LoVo (cell line): Measurements from ENCODE around the gene SLC25A52.
"Not testable (repeated sequence)": the region's sequence is repeated elsewhere in the genome, so short reads cannot be mapped to it uniquely, and the experiment has no call there.

Experiments
- DNase-seq: peaks from one replicate; pipeline ENCODE4 v3.0.0-alpha.2; 2016; ENCODE audit warnings: low spot score

SLC25A52 gene, protein sequence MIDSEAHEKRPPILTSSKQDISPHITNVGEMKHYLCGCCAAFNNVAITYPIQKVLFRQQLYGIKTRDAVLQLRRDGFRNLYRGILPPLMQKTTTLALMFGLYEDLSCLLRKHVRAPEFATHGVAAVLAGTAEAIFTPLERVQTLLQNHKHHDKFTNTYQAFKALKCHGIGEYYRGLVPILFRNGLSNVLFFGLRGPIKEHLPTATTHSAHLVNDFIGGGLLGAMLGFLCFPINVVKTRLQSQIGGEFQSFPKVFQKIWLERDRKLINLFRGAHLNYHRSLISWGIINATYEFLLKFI

DNA sequence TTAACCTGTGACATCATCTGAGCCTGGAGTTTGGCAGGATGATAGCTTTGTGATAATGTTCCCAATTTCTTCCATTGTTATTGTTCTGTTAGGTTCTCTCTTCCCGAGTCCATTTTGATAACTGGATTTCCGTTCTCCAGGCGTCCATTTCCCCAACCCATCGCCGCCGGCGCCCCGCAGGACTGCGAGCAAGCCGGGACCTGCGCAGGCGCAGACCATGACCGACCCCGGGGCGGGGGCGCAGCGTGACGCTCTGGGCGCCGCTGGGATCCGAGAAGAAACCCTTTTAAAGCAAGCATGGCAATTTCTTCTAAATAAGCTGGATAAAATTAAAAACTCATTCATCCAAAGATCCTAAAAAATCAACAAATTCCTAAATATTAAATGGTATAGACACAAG lies at the start of gene SLC25A52:
TSS of gene SLC25A52 (minus strand) at position 186 of the 400 bp plus-strand sequence. CDS start 219 bp downstream, outside the sequence.
- DNase-seq = no peak

DNA sequence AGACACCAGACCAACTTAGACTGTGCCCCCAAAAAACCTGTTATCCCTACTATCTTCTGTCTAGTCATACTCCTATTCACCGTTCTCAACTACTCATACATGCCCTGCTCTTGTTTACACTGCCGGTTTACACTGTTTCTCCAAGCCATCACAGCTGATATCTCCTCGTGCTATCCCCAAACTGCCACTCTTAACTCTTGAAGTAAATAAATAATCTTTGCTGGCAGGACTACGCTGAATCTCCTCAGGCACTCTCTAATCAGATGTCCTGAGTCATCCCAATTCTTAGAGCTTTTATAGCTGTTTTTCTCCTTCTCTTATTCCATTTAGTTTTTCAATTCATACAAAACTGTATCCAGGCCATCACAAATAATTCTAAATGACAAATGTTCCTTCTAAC lies 48.4 kb upstream of the SLC25A52 start:
- not testable (repeated sequence) for DNase-seq

DNA sequence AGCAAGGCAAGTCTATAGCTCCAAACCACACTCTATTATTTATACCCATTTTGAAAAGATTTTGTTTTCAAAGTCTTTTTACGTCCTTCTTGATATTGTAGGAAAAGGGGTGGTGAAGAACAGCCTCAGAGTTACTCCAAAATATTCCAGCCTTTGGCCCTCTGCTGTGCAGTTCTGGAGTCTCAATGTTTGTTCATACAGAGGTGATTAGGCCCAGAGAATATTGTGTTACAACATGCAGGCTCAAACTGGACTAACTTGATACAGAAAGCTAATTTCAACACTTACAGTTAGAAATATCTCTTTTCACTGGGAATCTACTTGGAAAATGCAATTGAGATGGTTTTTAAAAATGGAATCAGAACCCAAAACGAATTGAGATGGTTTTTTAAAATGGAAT lies 40.4 kb upstream of the SLC25A52 start:
- no peak for DNase-seq

DNA sequence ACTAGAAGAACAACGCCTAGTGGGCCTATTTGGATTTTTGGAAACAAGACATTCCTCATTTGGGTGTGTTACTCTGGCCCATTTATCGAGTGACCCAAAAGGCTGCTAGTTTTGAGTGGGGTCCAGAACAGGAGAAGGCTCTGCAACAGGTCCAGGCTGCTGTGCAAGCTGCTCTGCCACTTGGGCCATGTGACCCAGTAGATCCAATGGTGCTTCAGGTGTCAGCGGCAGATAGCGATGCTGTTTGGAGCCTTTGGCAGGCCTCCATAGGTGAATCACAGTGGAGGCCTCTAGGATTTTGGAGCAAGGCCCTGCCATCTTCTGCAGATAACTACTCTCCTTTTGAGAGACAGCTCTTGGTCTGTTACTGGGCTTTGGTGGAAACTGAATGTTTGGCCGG lies 38.6 kb upstream of the SLC25A52 start:
- not testable (repeated sequence) for DNase-seq

DNA sequence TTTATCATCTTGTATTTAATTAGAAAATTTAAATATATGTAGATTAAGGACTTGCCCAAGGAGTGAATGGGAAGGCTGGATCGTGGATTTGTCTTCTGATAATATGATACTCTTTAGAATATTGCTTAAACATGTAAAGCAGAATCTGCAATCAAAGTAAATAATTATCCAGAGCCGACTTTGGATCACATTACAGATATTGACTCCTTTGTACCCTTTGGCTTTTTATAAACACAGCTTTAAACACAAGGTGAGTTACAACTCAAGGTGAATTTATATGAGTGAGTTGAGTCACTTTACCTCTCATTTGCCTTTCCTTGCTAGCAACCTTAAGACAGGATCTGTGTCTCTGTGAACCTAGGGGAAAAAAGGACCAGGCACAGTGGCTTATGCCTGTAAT lies 37.7 kb upstream of the SLC25A52 start:
- DNase-seq = no peak

DNA sequence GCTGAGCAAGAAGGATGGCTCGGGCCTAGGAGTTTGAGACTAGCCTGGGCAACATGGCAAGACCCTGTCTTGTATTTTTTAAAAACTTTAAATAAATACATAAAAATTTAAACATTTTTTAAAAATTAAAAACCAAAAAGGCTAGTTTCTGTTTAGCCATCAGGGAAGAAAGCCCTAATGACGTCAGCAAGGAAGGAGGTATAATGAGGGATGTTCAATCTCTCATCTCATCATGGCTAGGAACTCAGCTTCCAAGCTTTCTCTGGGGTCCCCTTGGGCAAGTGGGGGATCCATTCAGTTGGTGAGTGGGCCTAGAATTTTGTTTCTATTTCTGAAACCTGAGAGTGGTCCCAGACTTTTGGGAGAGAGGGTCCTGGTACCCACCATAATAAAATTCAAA lies 35.1 kb upstream of the SLC25A52 start:
- DNase-seq = no peak

DNA sequence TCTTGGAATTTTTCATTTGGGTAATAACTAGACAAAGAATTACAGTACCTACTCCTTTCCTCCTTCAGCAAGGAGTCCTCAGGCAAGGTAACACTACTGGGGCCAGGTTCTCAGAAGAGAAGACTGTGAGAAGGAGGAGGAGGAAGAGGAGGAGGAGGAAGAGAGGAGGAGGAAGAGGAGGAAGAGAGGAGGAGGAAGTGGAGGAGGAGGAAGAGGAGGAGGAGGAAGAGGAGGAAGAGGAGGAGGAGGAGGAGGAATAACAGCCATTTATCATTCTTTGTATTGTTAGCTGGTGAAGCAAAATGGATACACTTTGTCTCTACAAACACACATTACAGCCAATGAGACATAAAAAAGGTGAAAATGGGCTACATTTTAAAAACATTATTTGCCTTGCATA lies 32.9 kb upstream of the SLC25A52 start:
- no peak for DNase-seq

DNA sequence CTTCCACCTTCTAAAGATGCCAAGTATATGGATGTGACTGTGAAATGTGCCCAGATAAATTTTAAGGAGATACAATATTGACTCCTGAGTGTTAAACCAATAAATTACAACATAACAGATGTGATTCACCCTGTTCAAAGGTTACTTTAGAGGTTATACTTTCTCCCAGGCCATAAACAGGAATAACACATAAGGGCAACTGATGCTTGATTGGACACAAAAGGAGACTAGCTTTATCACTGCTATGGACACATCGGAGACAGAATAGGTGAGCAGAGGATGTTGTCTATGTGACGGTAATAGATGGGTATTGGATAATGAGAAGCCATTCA lies 31.9 kb upstream of the SLC25A52 start:
- no peak for DNase-seq

DNA sequence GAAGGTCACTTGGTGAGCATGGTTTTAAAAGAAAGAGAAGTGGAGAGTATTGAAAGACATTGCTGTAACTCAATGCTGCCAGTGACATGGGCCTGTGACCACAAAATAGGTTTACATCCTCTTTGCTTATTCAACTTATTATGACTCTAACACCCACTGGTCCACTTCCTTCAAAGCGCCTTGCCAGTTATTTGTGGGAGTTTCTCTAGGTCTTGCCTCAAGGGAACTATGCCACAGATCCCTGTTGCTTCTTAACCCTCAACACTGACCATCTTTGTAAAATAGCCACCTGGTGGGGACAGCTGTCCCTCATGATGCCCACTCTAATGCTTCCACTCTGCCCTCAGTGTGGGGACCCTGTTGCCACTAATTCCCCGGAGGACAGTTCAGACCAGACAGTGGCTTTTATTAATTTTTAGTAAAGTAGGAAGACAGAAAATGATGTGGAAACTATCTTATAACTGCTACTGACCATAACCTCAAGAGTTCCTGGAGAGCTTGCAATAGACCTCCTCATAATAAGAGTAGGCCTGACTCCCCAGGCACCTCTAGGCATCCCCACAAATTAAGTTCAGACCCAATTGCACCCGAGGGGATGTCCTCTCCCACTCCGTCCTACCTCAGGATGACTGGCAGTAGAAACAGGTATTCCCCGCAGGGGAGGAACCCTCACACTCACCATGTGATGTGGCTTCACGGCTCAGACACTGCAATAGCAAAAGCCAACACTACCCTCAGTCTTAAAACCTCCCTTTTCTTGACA lies 31.3 kb upstream of the SLC25A52 start:
- no peak for DNase-seq

DNA sequence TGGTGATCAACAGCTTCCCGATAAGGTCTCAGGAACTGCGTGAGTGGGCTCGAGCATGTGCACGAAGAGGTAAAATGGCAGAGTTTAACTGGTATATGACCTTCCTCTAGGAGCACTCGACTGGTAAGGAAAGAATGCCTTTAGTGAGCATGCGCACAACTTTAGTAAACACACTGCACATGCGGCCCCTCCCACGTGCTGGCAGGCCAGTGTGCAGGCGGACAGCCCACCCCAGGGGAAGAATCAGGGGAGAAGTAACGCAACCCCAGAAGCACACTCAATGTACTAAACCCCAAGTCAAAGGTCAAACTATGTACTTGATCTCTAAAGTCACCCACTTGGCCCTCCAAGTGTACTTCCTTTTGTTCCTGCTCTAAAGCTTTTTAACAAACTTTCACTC lies 28.7 kb upstream of the SLC25A52 start:
- no peak for DNase-seq

DNA sequence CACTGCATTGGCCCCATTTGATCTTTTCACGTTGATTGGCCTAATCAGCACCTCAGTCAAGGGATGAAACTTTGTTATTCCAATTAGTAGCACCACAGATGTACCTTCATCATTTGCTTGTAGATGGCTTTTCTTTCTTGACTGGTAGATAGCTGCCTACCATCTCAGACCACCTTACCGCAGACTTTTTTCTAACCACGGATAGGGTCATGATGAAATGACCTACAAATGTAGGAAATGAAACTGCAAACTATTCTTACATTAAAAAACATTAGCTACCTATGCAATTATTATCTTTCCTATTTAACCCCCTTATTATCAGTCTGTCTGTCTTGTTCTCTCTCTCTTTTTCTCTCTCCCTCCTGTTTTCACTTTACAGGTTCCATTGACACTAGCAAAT lies 22.4 kb upstream of the SLC25A52 start:
- no peak for DNase-seq

DNA sequence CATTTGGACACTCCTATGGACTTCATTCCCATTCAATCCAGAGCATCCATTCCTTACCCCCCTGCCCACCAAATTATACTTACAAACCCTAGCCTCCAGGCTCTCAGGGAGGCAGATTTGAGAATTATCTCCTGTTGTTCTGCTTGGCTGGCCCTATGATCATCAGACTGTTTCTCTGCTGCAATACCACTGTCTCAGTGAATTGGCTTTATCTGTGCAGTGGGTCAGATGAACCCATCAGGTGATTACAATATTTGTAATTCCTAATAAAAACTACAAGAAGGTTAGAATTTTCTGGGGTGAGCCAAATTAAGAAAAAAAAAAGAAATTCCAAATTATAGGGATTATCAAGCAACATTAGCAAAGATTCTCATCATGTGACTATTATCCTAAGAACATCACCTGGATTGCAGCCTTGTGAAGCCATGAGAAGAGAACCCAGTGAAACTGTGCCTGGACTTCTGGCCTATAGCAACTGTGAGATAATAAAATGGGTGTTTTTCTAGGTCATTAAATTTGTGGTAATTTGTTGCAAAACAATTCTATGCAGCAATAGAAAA lies 17.8 kb upstream of the SLC25A52 start:
- DNase-seq = no peak

DNA sequence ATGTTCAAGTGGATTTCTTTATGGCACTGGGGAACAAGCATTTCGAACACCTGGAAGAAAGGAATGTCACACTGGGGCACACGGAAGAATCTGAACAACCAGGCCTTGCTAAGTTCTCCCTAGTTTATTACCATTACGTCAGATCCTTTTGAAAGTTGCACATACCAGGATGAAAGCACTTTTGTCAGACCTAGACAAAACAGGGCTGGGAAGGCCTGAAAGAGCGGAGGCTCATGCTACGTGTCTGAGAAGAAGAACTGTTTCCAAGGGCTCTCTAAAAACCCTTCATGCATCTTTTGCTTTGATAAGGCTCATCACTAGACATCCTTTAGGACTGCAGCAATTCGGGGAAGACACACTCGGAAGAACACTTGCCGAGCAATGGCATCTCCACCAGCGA lies 15.4 kb upstream of the SLC25A52 start:
- no peak for DNase-seq

DNA sequence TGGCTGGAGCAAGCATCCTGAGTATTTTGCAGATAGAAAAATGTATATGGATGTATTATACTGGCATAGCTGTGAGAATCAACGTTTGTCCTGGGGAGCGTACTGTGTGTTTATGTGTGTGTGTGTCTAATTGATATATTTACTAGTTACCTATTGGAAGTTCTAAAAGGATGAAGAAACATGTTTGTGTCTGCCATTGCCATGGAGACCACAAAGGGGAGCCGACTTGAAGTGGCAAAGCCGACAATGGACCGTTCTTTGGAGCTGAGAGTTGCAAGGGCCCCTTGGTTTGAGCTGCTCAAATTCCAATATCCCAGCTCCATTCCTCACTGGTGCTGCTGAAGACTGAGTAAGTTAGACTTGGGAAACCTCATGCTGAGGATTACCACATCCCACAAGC lies 14.3 kb upstream of the SLC25A52 start:
- DNase-seq = no peak

DNA sequence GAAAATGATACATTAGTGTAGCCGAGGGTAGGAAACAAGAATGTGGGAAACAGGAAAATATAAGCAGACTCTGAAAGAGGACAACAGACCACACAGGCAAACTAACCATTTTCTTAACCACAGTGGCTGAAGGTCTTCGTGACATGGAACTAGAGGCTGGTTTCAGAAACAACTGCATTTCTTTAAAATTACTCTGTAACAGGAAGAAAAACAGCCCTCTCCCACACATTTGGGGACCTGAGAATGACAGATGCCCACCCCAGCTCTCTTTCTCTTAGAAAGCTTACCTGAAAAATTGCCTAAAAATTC lies 13.8 kb upstream of the SLC25A52 start:
- DNase-seq = no peak

DNA sequence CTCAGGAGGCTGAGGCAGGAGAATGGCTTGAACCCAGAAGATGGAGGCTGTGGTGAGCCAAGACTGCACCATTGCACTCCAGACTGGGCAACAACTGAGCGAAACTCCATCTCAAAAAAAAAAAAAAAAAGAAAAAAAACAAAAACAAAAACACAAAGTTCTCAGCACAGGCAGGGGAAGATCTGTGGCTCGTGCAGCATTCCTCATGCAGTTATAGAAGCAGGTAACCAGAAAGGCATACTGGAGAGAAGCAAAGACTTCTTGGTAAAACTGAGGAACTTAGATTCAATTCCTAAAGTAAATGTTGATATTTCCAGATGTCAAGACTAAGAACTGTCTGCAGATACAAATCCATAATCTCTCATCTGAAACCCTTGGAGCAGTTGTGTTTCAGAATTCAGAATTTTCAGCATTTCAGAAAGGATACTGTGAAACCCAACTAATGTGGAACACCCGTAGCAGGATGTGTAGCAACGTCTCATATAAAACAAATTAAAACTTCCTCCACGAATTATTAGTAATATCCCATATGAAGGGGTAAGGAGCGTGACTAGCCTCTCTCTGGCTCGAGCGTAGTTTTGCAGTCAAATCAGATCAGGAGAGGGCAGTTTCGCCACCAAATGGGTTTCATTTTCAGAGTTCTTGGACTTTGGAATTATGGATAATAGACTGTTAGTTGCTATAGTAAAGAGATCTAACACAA lies 13.2 kb upstream of the SLC25A52 start:
- DNase-seq = no peak

DNA sequence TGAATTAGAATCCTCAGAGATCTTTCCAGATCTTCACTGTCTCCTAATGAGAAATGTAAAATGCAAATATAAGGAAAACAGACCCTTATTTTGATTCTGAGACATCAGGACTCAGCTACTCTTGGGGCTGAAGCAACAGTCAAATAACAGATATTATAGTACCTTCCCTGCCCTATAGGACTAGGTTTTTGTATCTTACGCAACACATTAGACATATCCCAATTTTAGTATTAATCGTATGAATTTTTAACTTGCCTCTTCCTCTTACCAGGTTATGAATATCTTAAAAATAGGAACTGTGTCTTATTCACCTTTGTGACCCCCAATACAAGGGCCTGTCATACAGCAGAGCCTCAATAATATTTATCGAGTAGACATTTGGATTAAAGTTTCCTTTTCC lies 12.0 kb upstream of the SLC25A52 start:
- no peak for DNase-seq

DNA sequence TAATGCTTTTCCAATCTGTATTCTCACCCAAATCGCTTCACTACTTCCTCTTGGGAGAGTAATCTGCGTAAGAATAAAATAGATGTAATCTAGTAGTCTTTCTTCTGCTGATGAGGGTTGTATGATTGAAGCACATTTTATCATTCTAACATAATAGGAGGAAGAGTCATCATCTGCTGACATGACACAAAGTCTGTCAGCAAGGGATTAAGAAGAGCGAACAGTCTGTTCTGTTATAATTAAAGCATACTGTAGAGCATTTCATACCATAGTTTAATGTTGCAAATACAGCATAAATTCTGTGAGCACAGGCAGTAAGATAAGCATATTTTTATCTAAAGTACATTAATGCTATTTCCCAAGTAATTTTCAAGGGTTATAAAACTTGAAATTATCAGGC lies 10.4 kb downstream of the SLC25A52 start:
- no peak for DNase-seq

DNA sequence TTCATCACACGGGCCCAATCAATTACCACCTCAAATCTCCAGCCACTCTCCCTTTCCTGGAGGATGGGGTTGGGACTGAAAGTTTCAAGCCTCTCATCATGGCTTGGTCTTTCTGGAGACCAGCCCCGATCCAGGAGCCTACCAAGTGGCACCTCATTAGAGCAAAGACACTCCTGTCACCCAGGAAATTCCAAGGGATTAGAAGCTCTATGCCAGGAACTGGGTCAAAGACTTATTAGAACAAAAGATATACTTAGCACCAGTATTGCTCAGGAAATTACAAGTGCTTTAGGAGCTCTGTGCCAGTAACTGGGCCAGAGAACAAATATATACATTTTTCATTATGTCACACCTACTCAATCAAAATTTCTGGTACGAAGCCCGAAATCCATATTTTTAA lies 14.3 kb downstream of the SLC25A52 start:
- DNase-seq = no peak

DNA sequence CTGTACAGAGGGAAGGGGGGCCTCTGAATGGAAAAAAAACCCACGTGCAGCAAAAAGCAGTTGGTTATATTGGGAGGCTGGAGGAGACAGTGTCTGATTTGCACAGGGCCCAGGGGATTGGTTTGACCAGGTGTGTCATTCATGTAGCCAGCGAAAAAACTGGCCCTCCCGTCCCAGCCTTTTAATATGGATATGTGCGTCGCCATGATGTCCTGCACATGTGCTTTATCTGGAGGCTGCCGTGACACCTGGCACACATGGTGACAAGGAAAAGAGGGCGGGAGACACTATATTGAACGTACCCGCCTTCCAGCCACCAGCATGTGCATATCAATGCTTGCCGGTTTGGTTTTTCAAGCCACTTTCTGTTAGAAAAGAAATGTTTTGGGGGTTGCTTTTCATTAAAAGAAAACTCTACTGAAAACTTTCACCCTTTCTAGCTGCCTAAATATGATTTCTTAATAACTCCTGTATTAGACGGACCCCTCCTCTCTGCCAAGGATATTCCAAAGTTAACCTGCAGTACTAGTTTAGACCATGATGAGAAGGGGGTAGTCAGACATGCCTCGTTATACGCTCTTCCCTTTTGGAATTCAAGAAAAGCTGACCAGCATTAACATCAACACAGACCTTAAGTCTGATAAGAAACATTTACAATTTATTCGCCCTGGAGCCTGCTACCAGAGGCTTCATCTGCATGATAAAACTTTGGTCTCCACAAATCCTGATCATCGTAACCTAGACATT lies 16.2 kb downstream of the SLC25A52 start:
- DNase-seq = no peak

DNA sequence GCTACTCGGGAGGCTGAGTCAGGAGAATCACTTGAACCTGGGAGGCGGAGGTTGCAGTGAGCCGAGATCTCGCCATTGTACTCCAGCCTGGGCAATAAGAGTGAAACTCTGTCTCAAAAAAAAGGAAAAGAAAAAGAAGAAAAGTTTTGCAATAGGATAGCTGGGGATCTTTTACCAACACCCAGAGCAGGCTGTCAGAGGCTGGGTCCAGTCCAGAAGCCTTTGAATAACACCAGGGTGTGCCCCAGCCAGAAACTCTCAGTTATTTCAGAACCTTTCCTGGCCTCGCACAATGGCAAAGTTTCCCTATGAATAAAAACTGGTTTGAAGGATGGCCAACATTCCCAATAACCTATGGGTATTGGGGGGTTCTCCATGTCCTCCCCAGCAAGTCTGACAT lies 17.1 kb downstream of the SLC25A52 start:
- not testable (repeated sequence) for DNase-seq

DNA sequence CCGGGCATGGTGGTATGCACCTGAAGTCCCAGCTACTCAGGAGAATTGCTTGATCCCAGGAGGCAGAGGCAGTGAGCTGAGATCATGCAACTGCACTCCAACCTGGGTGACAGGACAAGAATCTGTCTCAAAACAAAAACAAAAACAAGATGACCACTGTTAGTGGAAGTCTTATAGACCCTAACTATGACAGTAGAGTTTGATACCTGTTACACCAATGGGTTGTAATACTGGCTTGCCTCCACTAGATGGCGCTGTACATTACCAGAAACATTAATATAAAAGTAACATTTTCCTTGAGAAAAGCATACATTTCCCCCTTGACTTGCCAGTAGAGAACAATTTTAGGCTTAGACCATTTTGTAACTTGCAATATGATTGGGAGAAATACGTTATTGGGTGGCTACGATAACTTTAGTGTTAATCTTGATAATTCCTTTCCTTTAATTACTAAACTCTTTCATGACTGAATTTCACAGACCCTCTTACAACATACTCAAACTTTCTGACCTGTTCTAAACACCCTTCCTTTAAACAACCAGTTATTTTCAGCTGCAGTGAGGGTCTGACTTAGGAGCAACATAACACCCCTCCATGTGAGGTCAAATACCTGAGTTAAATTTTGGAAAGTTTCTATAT lies 19.5 kb downstream of the SLC25A52 start:
- DNase-seq = peak; percentile 49
